Heart left ventricle (tissue), 13 donors: ENCODE results near the gene ORM1.
"Not testable (repeated sequence)": the region's sequence is repeated elsewhere in the genome, so short reads cannot be mapped to it uniquely, and the experiment has no call there.

ENCODE experiments used
- POLR2A ChIP-seq, 2 donors: fragments of 450-650 bp; IDR thresholded peaks; one replicate each; pipeline ENCODE4 v1.6.1; 2017; ENCODE audit warnings: antibody characterized with exemption in 2 of 2, mild to moderate bottlenecking in 2 of 2, moderate library complexity in 2 of 2
- TF ChIP-seq, protein P1 (sequence below), 12 donors: fragments of 200-600 bp; sonication (generic) in 4 of 12; IDR thresholded peaks; one replicate each; pipeline versions ENCODE4 v1.5.0 to v1.8.0; 2018 to 2022; ENCODE audit warnings: antibody characterized with exemption in 12 of 12, mild to moderate bottlenecking in 5 of 12
- donor health status: ischemic (EF 13 %, LVEDD 7.1; RV severe dilation, severe dysfunction).
- donor health status: DM: no; HTN: yes; CAD: no.
- donor health status: DM: no; HTN: no; CAD: no.
- donor health status: ischemic (EF 25% LVEDD 6.9; RV normal size, moderate dysfunction).
- donor health status: ischemic (EF 25% LVEDD 5.7; RV mildly dilated, moderate dysfunction).
- donor health status: ischemic (EF 35%, LVEDD 5.7; RV mildly dilated, moderate dysfunction).
- donor health status: nonischemic (EF 11% LVEDD 7.7; RV severe dilation, severe dysfunction).
- donor health status: DM: yes; HTN: yes; CAD: no.
- donor health status: PGD.
- donor health status: ischemic (EF 29% LVEDD 5.4; RV normal size, mild dysfunction).
- donor health status: nonischemic (EF 23%, LVEDD 6.1; RV moderate dilation, normal function).

DNA sequence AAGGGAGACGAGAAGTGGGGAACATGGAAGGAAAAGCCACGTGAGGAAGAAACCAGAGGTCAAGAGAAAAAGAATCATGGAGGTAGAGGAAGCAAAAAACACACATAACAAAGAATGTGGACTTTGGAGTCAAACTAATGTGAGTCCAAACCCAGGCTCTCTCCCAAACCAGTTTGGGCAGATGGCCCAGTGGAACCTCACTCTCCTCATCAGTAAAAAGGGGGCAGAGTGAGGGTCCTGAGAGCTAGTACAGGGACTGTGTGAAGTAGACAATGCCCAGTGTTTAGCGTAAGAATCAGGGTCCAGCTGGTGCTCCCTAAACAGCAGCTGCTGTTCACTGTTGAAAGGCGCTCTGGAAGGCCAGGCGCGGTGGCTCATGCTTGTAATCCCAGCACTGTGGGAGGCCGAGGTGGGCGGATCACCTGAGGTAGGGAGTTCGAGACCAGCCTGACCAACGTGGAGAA lies 5.5 kb downstream of the ORM1 start:
- TF ChIP-seq, protein P1, sequence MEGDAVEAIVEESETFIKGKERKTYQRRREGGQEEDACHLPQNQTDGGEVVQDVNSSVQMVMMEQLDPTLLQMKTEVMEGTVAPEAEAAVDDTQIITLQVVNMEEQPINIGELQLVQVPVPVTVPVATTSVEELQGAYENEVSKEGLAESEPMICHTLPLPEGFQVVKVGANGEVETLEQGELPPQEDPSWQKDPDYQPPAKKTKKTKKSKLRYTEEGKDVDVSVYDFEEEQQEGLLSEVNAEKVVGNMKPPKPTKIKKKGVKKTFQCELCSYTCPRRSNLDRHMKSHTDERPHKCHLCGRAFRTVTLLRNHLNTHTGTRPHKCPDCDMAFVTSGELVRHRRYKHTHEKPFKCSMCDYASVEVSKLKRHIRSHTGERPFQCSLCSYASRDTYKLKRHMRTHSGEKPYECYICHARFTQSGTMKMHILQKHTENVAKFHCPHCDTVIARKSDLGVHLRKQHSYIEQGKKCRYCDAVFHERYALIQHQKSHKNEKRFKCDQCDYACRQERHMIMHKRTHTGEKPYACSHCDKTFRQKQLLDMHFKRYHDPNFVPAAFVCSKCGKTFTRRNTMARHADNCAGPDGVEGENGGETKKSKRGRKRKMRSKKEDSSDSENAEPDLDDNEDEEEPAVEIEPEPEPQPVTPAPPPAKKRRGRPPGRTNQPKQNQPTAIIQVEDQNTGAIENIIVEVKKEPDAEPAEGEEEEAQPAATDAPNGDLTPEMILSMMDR (IDR thresholded peaks at IDR 0.05), result not testable (repeated sequence)
- not testable (repeated sequence) for TF ChIP-seq POLR2A (IDR thresholded peaks at IDR 0.05)
